HG02870 (cell line): ENCODE measurements around the gene TNFRSF25.
"Not testable (repeated sequence)": the region's sequence is repeated elsewhere in the genome, so short reads cannot be mapped to it uniquely, and the experiment has no call there.

Source experiments
- ATAC-seq: cut with Tn5 transposase; IDR thresholded peaks from one replicate; pipeline ENCODE4 v1.9.1; 2021; ENCODE audit warnings: mild to moderate bottlenecking, moderate library complexity; ENCODE audit not compliant: unreplicated experiment

The TNFRSF25 gene

DNA sequence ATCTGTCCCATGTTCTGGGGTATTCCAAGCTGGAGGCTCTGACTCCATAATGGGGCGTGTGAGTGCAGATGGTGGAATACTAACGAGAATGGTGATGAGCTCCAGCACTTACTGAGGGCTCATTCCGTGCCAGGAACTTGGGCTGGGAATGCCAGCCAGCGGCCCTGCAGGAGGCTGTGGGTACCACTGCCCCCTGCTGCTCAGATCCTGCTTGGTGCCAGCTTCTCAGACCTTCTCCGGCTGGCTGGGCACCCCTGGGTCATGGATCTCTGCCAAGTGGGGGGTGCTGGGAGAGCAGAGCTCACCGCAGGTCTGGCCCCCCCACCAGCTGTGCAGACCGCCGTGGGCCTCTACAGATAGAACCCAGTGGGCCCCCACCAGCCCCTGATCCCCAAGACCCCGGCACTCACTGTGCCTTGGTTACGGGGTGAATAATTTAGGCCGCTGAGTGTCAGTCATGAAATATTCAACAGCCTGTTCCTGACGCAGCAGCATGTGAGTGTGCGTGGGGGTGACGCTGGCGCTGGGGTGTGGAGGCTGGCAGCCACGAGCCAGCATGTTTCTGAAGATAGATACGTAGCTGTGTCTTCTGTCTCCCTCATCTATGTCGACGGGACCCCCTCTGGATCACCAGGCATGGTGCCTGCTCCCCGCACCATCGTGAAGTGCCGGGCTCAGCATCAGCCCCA is 28.8 kb downstream of the TNFRSF25 start:
- not testable (repeated sequence) for ATAC-seq

DNA sequence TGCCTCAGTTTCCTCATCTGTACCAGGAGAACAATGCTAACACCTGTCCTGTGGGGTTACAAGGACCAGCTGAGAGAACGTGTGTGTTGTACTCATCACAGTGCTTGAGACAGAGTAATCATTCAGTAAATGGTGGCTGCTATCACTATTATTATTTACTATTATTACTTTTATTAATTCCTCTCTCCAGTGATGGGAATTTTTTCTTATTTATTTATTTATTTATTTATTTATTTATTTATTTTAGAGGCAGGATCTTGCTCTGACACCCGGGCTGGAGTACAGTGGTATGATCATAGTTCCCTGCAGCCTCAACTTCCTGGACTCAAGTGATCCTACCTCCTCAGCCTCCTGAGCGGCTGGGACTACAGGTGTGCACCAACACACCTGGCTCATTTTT is 29.7 kb downstream of the TNFRSF25 start:
- ATAC-seq, result not testable (repeated sequence)

DNA sequence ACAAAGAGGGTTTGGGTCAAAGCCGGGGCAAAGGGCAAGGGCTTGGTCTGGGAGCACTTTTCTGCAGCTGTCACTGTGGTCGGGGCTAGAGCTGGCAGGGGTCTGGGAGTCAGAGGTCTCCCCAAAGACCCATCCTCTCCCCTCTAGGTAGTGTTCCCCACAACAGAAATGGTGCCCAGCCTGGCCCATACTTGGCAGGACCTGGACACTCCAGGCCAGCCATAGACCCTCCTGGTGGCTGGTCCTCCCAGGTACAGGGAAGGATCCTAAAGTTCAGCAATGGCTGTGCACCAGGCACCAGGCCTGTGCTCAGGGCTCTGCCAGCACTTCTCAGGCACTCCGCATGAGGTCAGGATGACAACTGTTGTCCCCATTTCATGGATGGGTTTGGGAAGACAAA is 30.4 kb downstream of the TNFRSF25 start:
- no peak for ATAC-seq

DNA sequence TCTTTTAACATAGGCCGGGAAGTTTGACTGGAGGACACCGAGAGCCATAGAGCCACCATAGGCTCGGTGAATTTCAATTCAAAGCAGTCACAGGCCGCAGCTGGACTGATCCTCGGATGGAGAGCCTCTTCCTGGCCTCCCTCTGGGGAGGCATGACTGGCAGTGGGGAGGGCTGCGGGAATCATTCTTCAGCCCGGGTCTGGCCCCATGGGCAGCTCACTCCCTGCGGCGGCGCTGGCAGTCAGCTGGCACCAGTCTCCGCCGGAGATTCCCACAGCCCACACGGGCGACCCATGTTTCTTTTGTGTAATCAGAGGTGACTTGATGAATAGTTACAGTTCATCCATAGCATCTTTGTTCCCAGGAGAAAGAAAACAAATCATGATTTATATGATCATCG is 30.8 kb downstream of the TNFRSF25 start:
- ATAC-seq, result no peak

DNA sequence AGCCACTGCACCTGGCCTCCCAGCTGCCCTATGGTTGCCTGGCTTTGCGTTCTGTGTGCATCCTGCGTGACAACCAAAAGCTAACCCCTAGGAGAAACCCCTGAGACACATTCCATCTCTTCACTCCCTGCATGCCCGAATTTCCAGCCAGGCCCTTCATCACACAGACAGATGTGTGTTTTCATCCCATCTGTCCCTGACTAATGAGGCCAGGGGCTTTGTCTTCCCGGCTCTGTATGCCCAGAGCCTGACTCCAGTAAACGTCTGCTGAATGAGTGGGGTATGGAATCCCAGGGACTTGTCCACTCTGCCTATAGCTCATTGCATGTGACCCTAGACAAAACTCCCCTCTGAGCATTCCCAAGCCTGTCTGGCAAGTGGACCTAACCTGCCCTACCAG is 31.8 kb downstream of the TNFRSF25 start:
- no peak for ATAC-seq

DNA sequence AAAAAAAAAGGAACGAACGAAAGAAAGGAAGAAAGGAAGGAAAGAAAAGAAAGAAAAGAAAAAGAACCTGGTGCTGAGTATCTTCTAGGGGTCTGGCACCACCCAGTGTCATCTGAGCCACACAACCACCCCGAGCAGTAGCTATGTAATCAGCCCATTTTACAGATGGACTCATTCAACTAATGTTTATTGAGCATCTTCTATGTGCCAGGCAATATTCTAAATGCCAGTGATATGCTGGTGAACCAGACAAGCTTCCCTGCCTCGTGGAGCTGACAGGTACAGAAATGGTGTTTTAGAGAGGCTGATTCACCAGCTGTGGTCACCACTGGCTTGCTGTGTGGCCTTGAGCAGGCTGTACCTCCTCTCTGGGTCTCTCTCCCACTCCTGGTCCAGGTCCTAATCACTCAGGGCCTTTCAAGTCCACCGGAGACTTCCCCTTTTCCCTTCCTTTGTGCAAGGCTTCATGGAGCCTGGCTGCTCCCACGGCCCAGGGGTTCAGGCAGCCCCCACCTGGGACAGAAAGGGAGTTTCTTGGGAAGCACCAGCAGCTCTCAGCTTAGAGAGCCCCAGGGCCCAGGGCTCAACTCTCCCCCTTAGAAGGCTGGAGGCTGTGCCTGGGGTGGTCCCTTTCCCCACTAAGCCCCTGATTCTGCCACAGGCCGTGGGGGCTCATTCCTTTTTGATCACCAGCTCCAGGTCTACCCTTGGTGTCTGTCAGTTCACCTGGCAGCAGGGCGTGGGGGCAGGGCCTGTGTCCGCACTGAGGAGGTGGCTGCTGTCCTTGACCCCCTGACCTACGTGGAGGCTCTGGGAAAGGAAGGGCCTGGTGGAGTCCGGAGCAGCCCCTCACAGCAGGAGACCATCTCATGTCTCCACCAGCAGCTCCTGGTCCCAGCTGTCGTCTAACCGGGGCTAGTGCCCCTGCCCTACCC is 34.1 kb downstream of the TNFRSF25 start:
- ATAC-seq, result not testable (repeated sequence)

GRCh38 chr1:6429660-6430411 is 36.1 kb downstream of the TNFRSF25 start:
- ATAC-seq, result not testable (repeated sequence)

- ATAC-seq, result not testable (repeated sequence)
These were observed 37.5 kb downstream of the TNFRSF25 start for GRCh38 chr1:6428453-6428852.

- ATAC-seq, result no peak
These were observed 38.3 kb downstream of the TNFRSF25 start for GRCh38 chr1:6427441-6428390.

GRCh38 chr1:6426972-6427350 is 39.0 kb downstream of the TNFRSF25 start:
- ATAC-seq, result no peak

DNA sequence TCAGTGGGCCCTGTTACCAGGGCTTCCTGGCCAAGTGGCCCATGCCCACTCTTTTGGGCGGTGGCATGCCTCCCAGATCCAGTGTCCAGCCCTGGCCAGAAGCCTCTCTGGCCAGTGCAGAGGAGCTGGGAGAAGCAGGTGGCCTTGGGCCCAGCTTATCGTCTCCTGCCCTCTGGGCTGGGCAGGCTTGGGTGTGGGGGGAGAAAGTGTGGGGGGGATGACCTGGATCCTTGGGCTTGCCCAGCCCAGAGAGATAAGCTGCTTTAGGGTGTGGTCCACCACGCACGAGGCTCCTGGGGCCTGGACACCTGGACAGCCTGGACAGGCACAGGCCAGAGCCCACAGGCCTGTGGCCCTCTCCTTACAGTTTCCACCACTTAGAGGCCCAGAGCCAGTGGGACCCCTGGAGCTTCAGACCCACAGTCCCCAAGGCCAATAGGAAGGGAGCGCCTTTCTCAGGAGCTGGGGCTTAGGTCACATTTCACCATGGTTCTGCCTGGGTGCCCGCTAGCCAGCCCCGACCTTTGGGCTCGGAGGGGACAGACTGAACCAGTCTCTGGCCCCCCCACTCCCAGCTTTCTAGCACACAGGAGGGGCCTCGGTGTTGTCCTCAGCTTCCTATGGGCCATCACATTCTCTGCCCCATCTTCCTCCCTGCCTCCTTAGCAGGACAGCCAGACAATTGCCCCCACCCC is 39.5 kb downstream of the TNFRSF25 start:
- no peak for ATAC-seq

DNA sequence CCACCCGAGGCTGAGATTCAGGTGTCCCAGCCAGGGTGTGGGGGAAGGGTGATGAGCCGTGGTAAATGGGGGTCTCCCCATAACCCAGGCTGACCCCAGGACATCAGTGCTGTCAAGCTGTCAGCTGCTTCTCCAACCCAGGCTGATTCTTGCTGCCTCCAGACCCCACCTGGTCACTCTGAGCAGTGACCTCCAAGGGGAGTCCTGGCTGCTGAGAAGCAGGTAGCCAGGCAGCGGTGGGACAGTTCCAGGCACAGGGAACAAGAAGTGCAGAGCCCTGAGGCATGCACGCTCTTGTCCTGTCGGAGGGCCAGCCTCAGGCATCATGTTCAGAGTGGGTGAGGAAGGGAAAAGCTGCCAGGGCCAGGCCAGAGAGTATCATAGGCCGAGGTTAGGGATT is 40.3 kb downstream of the TNFRSF25 start:
- no peak for ATAC-seq

- ATAC-seq, result no peak
These were observed 41.1 kb downstream of the TNFRSF25 start, which contains the start of gene ESPN for GRCh38 chr1:6424619-6425593. TSS of gene ESPN (plus strand) at chr1:6424776. CDS start at chr1:6424956, 180 bp downstream.

GRCh38 chr1:6424000-6424565 is 41.9 kb downstream of the TNFRSF25 start:
- no peak for ATAC-seq

DNA sequence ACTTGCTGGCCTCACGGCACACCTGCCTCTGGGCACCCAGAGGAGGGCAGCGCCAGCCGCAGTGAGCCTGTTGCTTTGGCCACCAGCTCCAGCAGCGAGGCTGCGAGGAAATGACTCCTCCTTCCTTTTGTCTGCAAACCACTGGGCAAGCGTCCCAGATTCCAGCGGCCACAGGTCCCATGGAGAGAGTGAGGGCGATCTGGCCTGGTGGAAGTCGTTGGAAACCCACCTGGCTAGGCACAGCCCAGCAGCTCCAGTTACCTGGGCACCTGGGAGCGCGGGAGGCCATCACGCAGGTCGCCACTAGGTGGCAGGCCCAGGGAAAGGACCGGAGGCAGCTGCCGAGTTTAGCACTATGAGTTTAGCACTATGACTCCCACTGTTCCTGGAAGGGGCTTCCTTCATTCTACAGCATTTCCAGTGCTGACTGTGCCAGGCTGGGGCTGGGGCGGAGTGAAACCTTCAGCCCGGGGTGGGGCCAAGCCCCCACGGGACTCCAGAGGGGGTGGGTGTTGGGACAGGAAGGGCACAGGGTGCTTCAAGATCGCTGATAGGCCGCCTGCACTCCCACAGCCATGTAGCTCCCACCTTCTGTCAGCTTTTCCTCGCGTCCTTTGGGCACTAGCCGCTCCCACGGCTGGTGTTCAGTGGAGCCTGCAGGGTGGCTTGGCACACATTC is 42.5 kb downstream of the TNFRSF25 start:
- no peak for ATAC-seq

DNA sequence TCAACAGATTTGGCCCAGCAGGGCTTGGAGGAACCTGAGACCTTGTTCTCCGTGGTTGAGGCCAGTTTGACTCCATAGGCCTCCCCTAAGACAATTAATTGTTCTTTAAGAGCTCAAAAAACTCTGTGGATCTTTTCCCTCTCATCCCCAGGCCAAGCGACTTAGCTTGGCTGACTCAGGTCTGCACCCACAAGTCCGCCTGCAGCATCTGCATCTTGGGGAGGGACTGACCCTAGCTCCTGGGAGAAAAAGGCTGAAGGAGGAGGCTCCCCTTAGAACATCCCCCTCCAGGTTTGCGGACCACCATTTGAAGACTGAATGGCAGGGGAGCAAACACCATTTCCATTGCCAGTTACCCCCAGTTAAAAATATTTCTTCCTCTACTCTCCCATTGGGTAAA is 44.7 kb downstream of the TNFRSF25 start:
- no peak for ATAC-seq

- no peak for ATAC-seq
These were observed 45.4 kb downstream of the TNFRSF25 start for GRCh38 chr1:6420454-6421042.
